ENCODE measurements around the gene SERPINB6.

DNA sequence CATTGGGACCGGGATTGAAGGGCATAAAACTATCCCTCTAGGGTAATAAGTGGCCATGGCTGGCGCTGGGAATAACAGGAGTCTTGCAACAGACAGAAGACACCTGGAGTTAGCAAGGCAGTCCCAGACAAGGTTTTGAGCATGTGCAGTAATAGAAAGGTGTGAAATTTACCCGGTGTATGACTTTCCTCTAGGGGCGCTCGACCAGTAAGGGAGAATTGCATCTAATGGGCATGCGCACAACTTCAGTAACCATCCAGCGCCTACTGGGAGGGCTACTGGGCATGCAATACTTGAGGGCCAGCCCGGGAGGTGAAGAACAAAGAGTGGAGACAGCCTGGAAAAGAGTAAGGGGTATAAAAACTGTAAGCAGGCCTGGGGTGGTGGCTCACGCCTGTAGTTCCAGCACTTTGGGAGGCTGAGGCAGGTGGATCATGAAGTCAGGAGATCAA lies 32.7 kb downstream of the SERPINB6 start:
- no peak for TF ChIP-seq JUN (IDR thresholded peaks at IDR 0.05)
- no peak for TF ChIP-seq ESRRA (IDR thresholded peaks at IDR 0.05; ENCODE audit: borderline replicate concordance, low read length)
- TF ChIP-seq, protein P1, sequence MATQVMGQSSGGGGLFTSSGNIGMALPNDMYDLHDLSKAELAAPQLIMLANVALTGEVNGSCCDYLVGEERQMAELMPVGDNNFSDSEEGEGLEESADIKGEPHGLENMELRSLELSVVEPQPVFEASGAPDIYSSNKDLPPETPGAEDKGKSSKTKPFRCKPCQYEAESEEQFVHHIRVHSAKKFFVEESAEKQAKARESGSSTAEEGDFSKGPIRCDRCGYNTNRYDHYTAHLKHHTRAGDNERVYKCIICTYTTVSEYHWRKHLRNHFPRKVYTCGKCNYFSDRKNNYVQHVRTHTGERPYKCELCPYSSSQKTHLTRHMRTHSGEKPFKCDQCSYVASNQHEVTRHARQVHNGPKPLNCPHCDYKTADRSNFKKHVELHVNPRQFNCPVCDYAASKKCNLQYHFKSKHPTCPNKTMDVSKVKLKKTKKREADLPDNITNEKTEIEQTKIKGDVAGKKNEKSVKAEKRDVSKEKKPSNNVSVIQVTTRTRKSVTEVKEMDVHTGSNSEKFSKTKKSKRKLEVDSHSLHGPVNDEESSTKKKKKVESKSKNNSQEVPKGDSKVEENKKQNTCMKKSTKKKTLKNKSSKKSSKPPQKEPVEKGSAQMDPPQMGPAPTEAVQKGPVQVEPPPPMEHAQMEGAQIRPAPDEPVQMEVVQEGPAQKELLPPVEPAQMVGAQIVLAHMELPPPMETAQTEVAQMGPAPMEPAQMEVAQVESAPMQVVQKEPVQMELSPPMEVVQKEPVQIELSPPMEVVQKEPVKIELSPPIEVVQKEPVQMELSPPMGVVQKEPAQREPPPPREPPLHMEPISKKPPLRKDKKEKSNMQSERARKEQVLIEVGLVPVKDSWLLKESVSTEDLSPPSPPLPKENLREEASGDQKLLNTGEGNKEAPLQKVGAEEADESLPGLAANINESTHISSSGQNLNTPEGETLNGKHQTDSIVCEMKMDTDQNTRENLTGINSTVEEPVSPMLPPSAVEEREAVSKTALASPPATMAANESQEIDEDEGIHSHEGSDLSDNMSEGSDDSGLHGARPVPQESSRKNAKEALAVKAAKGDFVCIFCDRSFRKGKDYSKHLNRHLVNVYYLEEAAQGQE (IDR thresholded peaks at IDR 0.05), result no peak
- TF ChIP-seq CHD2 (IDR thresholded peaks at IDR 0.05; ENCODE audit: low read length, partially characterized antibody), result no peak
- TF ChIP-seq, protein P2, sequence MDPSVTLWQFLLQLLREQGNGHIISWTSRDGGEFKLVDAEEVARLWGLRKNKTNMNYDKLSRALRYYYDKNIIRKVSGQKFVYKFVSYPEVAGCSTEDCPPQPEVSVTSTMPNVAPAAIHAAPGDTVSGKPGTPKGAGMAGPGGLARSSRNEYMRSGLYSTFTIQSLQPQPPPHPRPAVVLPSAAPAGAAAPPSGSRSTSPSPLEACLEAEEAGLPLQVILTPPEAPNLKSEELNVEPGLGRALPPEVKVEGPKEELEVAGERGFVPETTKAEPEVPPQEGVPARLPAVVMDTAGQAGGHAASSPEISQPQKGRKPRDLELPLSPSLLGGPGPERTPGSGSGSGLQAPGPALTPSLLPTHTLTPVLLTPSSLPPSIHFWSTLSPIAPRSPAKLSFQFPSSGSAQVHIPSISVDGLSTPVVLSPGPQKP (IDR thresholded peaks at IDR 0.05; ENCODE audit: low read depth, low read length), result no peak
- no peak for TF ChIP-seq POLR2A (IDR thresholded peaks at IDR 0.05; ENCODE audit: low read length)
- TF ChIP-seq, protein P3, sequence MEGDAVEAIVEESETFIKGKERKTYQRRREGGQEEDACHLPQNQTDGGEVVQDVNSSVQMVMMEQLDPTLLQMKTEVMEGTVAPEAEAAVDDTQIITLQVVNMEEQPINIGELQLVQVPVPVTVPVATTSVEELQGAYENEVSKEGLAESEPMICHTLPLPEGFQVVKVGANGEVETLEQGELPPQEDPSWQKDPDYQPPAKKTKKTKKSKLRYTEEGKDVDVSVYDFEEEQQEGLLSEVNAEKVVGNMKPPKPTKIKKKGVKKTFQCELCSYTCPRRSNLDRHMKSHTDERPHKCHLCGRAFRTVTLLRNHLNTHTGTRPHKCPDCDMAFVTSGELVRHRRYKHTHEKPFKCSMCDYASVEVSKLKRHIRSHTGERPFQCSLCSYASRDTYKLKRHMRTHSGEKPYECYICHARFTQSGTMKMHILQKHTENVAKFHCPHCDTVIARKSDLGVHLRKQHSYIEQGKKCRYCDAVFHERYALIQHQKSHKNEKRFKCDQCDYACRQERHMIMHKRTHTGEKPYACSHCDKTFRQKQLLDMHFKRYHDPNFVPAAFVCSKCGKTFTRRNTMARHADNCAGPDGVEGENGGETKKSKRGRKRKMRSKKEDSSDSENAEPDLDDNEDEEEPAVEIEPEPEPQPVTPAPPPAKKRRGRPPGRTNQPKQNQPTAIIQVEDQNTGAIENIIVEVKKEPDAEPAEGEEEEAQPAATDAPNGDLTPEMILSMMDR (IDR thresholded peaks at IDR 0.05), result peak; percentile 41
- no peak for TF ChIP-seq HDAC2 (IDR thresholded peaks at IDR 0.05)

All from A549 (cell line).